GM12891 (cell line): ENCODE data around the gene OPRD1.

ENCODE experiments used
- POLR2A ChIP-seq: IDR thresholded peaks from 2 replicates; pipeline ENCODE4 v1.6.1; 2011; ENCODE audit warnings: low read depth, low read length, control low read depth
- POLR2AphosphoS5 ChIP-seq: IDR thresholded peaks from 2 replicates; pipeline ENCODE4 v1.6.1; 2011; ENCODE audit warnings: low read depth, low read length, control low read depth
- POU2F2 ChIP-seq: IDR thresholded peaks from 2 replicates; pipeline ENCODE4 v1.6.1; 2011; ENCODE audit warnings: low read depth, mild to moderate bottlenecking, control low read depth, low read length, moderate library complexity
- SPI1 ChIP-seq: IDR thresholded peaks from 2 replicates; pipeline ENCODE4 v1.6.1; 2011; ENCODE audit warnings: low read depth, low read length, control low read depth
- TAF1 ChIP-seq: IDR thresholded peaks from 2 replicates; pipeline ENCODE4 v1.6.1; 2011; ENCODE audit warnings: low read depth, low read length, control low read depth

GRCh38 chr1:28869952-28870351, 58.0 kb downstream of the OPRD1 start:
- TF ChIP-seq POLR2A: no peak
- TF ChIP-seq POLR2AphosphoS5: no peak
- TF ChIP-seq TAF1: no peak
- no peak for TF ChIP-seq POU2F2
- no peak for TF ChIP-seq SPI1
